Mucosa of descending colon (tissue), 3 donors: ENCODE measurements around the gene EDN2. TPM values are rescaled to one million over a fixed set of nuclear protein-coding genes. Genes with fewer than 3 reads are reported as not detected.

ENCODE experiments used
- ATAC-seq: fragments of 200-7000 bp; cut with Tn5 transposase; one replicate; pipeline ENCODE4 v1.9.1; 2020; ENCODE audit warnings: mild to moderate bottlenecking, moderate library complexity
- DNase-seq, 3 donors: peaks; one replicate each; pipeline ENCODE4 v3.0.0-alpha.2; 2020
- H3K36me3 ChIP-seq: fragments of 200-600 bp; one replicate; pipeline ENCODE4 v1.8.0; 2021; ENCODE audit warnings: low read depth, mild to moderate bottlenecking
- H3K4me1 ChIP-seq: fragments of 200-600 bp; one replicate; pipeline ENCODE4 v1.8.0; 2021; ENCODE audit warnings: low read depth, mild to moderate bottlenecking
- H3K4me3 ChIP-seq: fragments of 200-600 bp; one replicate; pipeline ENCODE4 v1.8.0; 2021; ENCODE audit warnings: mild to moderate bottlenecking
- H3K9me3 ChIP-seq: fragments of 200-600 bp; one replicate; pipeline ENCODE4 v1.8.0; 2021; ENCODE audit warnings: mild to moderate bottlenecking
- intact Hi-C, 2 donors: fragments of 100-400 bp; cut with DNase I in 1 of 2; cut with micrococcal nuclease in 1 of 2; formaldehyde crosslinking; loops; one replicate each; pipeline versions ENCODE4 v1.11.0 to v1.11.1; 2022; cut with DNase I, micrococcal nuclease
- total RNA-seq, 3 donors: library from RNA; stranded (reverse); fragmentation: NEBNext Ultra II Directional in 2 of 3; extraction: Animal tissue kit (Norgen Biotek cat#: 25700) in 2 of 3; gene quantifications; one replicate each; pipeline versions ENCODE4 v1.2.1 to v1.2.4, GENCODE V29; 2021 to 2023
- TF ChIP-seq, protein P1 (sequence below): fragments of 200-600 bp; IDR thresholded peaks from one replicate; pipeline ENCODE4 v1.8.0; 2022; ENCODE audit warnings: antibody characterized with exemption, mild to moderate bottlenecking
- donor health status: DM: no; HTN: no; CAD: no; lungs with moderate emphysema.
- donor health status: DM: no; HTN: no; CAD: no.
- donor health status: DM: no; HTN: yes; CAD: no.

Gene EDN2
- total RNA-seq, 3 donors from 2014 or later = 1.6 to 5.8 (median 2.0) TPM

DNA sequence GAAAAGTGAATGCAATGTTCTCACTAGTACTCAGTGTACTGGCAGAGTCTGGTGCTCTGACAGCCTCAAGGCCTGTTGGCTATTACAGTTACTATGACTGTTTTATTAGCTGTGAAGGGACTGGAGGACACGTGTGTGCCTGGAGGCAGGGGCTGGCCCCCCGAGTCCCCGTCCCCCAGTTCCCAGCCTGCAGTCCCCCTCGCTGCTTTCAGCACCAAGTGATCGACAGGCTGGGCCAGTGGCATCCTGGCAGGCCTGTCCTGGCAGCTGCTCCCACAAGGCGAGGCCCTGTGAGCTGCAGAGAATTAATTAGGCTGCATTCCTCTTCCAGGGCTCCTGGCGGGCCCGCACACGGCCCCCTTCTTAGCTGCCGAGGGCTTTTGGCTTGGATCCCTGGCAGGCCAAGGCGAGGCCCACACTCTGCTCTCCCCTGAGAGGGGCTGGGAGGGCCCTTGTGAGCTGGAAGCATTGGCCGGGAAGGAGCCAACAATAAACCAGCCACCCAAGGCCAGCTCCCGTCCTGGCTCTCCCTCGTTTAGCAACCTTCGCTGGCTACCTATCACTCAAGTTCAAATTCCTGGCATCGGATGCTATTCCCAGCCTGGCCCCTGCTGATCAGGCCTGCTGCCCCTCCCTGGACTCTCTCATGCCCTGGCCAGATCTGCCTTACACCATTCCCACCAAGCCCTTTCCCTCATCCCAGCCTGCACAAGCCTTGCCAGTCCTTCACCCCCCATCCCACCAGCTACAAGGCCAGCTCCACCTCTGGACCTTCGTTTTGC lies 9.8 kb downstream of the EDN2 start:
- peaks cover 15% of the 10 kb centered on the region for H3K4me1 ChIP-seq
- TF ChIP-seq, protein P1, sequence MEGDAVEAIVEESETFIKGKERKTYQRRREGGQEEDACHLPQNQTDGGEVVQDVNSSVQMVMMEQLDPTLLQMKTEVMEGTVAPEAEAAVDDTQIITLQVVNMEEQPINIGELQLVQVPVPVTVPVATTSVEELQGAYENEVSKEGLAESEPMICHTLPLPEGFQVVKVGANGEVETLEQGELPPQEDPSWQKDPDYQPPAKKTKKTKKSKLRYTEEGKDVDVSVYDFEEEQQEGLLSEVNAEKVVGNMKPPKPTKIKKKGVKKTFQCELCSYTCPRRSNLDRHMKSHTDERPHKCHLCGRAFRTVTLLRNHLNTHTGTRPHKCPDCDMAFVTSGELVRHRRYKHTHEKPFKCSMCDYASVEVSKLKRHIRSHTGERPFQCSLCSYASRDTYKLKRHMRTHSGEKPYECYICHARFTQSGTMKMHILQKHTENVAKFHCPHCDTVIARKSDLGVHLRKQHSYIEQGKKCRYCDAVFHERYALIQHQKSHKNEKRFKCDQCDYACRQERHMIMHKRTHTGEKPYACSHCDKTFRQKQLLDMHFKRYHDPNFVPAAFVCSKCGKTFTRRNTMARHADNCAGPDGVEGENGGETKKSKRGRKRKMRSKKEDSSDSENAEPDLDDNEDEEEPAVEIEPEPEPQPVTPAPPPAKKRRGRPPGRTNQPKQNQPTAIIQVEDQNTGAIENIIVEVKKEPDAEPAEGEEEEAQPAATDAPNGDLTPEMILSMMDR = no peak
- no peak overlapping the region for H3K4me3 ChIP-seq
- ATAC-seq (peak; percentile 35), DNase-seq (peak in 2 of 3 donors; percentile 45 to 52)
- H3K36me3 ChIP-seq = no peaks in the 10 kb centered on the region
- no peaks in the 10 kb centered on the region for H3K9me3 ChIP-seq
- intact Hi-C loops = no loop called here

DNA sequence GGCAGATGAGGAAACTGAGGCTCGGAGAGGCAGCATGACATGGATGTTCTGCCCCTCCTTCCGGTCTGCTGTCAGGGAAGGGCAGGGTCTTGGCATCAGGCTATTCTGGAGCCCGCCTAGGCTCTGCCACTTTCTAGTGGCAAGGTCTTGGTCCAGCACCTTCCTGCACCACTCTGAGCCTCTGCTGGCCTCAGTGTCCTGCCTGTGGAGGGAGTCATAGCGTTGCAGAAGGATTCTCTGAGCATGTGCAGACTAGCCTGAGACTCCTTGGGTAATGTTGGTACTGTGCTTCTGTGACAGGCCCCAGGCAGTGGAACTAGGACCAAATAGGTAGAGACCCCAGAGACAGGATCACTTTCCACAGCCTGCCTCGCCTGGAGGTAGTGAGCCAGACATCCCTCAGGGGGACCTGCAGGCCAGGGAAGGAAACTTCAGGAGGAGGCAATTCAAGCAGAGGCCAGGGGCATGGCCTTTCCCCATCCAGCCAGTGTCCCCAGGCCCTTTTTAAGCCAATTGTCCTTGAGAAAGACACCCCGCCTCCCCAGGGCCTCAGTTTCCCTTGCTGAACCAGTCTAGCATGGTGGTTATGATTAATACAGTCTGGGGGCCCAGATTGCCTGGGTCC lies 10.6 kb downstream of the EDN2 start:
- Histone ChIP-seq H3K4me3 (no peak overlapping the region), H3K4me1 (peaks cover 15% of the 10 kb centered on the region), H3K9me3 (no peaks in the 10 kb centered on the region), H3K36me3 (no peaks in the 10 kb centered on the region)
- peak in 2 of 3 donors; percentile 18 to 27 for DNase-seq
- intact Hi-C loops = no loop called here
- no peak for ATAC-seq
- TF ChIP-seq, protein P1 = no peak

GRCh38 chr1:41471658-41472057 lies 12.8 kb downstream of the EDN2 start:
- intact Hi-C loops = no loop called here
- H3K4me1 ChIP-seq = peaks cover 21% of the 10 kb centered on the region
- no peak overlapping the region for H3K4me3 ChIP-seq
- H3K9me3 ChIP-seq = no peaks in the 10 kb centered on the region
- DNase-seq = peak in 1 of 3 donors; percentile 18
- no peak for ATAC-seq
- TF ChIP-seq, protein P1 = no peak
- no peaks in the 10 kb centered on the region for H3K36me3 ChIP-seq

- no peak overlapping the region for H3K4me3 ChIP-seq
- DNase-seq (peak in 1 of 3 donors; percentile 19), ATAC-seq (no peak)
- H3K4me1 ChIP-seq = peaks cover 29% of the 10 kb centered on the region
- no peaks in the 10 kb centered on the region for H3K36me3 ChIP-seq
- TF ChIP-seq, protein P1 = no peak
- intact Hi-C loops = no loop called here
- no peaks in the 10 kb centered on the region for H3K9me3 ChIP-seq
Measured at GRCh38 chr1:41469706-41470105, 14.8 kb downstream of the EDN2 start.

- ATAC-seq (peak; percentile 87), DNase-seq (peak in 2 of 3 donors; percentile 43 to 61)
- no peaks in the 10 kb centered on the region for H3K9me3 ChIP-seq
- TF ChIP-seq, protein P1 = no peak
- intact Hi-C loops = no loop called here
- H3K4me3 ChIP-seq = no peak overlapping the region
- H3K4me1 ChIP-seq = peaks cover 26% of the 10 kb centered on the region
- no peaks in the 10 kb centered on the region for H3K36me3 ChIP-seq
Measured at GRCh38 chr1:41468122-41468762, 16.2 kb downstream of the EDN2 start.
